ENCODE results near the gene ZNF593.

ZNF593 gene

GRCh38 chr1:26177182-26177684 is 7.5 kb downstream of the ZNF593 start, which contains the start of gene CNKSR1:
Gene CNKSR1 (plus strand): TSS chr1:26177491. CDS start chr1:26177548, 57 bp downstream.
- no peak within 1 kb of the TSS for H3K27ac Mint-ChIP-seq
- H3K4me1 Mint-ChIP-seq (ENCODE audit: low read depth): peaks cover 4% of the 10 kb centered on the region
- no peaks in the 10 kb centered on the region for H3K27me3 Mint-ChIP-seq
- H3K36me3 Mint-ChIP-seq: no peaks in the 10 kb centered on the region
- H3K4me3 Mint-ChIP-seq: peak within 1 kb of the TSS; percentile 60
- H3K9me3 Mint-ChIP-seq (ENCODE audit: low read depth): no peaks in the 10 kb centered on the region

- Mint-ChIP-seq H3K9me3 (ENCODE audit: low read depth) (no peaks in the 10 kb centered on the region), H3K4me3 (no peak overlapping the region), H3K27me3 (no peaks in the 10 kb centered on the region), H3K36me3 (no peaks in the 10 kb centered on the region), H3K4me1 (ENCODE audit: low read depth) (peaks cover 4% of the 10 kb centered on the region), H3K27ac (no peak overlapping the region)
These were observed 10.3 kb downstream of the ZNF593 start for GRCh38 chr1:26180010-26180506.

GRCh38 chr1:26181586-26182382 is 12.1 kb downstream of the ZNF593 start:
- no peaks in the 10 kb centered on the region for H3K27me3 Mint-ChIP-seq

GRCh38 chr1:26182383-26182696 is 12.6 kb downstream of the ZNF593 start:
- H3K27me3 Mint-ChIP-seq: no peaks in the 10 kb centered on the region
- no peaks in the 10 kb centered on the region for H3K9me3 Mint-ChIP-seq (ENCODE audit: low read depth)
- H3K36me3 Mint-ChIP-seq: peaks cover 2% of the 10 kb centered on the region
- H3K27ac Mint-ChIP-seq: no peak overlapping the region
- H3K4me3 Mint-ChIP-seq: no peak overlapping the region
- H3K4me1 Mint-ChIP-seq (ENCODE audit: low read depth): peaks cover 4% of the 10 kb centered on the region

More at GRCh38 chr1:26181586-26182382, 12.1 kb downstream of the ZNF593 start:
- H3K9me3 Mint-ChIP-seq (ENCODE audit: low read depth): no peaks in the 10 kb centered on the region
- peaks cover 2% of the 10 kb centered on the region for H3K36me3 Mint-ChIP-seq
- H3K27ac Mint-ChIP-seq: no peak overlapping the region
- no peak overlapping the region for H3K4me3 Mint-ChIP-seq
- peaks cover 4% of the 10 kb centered on the region for H3K4me1 Mint-ChIP-seq (ENCODE audit: low read depth)

- H3K36me3 Mint-ChIP-seq: peaks cover 2% of the 10 kb centered on the region
- H3K27ac Mint-ChIP-seq: no peak overlapping the region
- no peak overlapping the region for H3K4me3 Mint-ChIP-seq
- H3K4me1 Mint-ChIP-seq (ENCODE audit: low read depth): peaks cover 4% of the 10 kb centered on the region
- H3K27me3 Mint-ChIP-seq: no peaks in the 10 kb centered on the region
- H3K9me3 Mint-ChIP-seq (ENCODE audit: low read depth): no peaks in the 10 kb centered on the region
These were observed 14.4 kb downstream of the ZNF593 start for GRCh38 chr1:26184086-26184485.

GRCh38 chr1:26184883-26185282 is 15.2 kb downstream of the ZNF593 start:
- Mint-ChIP-seq H3K27me3 (no peaks in the 10 kb centered on the region), H3K36me3 (peaks cover 5% of the 10 kb centered on the region), H3K27ac (no peak overlapping the region), H3K4me3 (no peak overlapping the region), H3K4me1 (ENCODE audit: low read depth) (peaks cover 4% of the 10 kb centered on the region), H3K9me3 (ENCODE audit: low read depth) (no peaks in the 10 kb centered on the region)

- peaks cover 7% of the 10 kb centered on the region for H3K4me1 Mint-ChIP-seq (ENCODE audit: low read depth)
- no peaks in the 10 kb centered on the region for H3K9me3 Mint-ChIP-seq (ENCODE audit: low read depth)
- no peak overlapping the region for H3K27ac Mint-ChIP-seq
- H3K4me3 Mint-ChIP-seq: no peak overlapping the region
- H3K36me3 Mint-ChIP-seq: peaks cover 5% of the 10 kb centered on the region
- H3K27me3 Mint-ChIP-seq: no peaks in the 10 kb centered on the region
These were observed 18.2 kb downstream of the ZNF593 start for GRCh38 chr1:26187882-26188281.

- H3K36me3 Mint-ChIP-seq: peaks cover 5% of the 10 kb centered on the region
These were observed 18.8 kb downstream of the ZNF593 start for GRCh38 chr1:26188477-26188876.

GRCh38 chr1:26189331-26189730 is 19.6 kb downstream of the ZNF593 start:
- no peak overlapping the region for H3K27ac Mint-ChIP-seq

More at GRCh38 chr1:26188477-26188876, 18.8 kb downstream of the ZNF593 start:
- peaks cover 7% of the 10 kb centered on the region for H3K4me1 Mint-ChIP-seq (ENCODE audit: low read depth)
- H3K9me3 Mint-ChIP-seq (ENCODE audit: low read depth): no peaks in the 10 kb centered on the region
- no peaks in the 10 kb centered on the region for H3K27me3 Mint-ChIP-seq
- no peak overlapping the region for H3K27ac Mint-ChIP-seq
- H3K4me3 Mint-ChIP-seq: no peak overlapping the region

GRCh38 chr1:26189751-26190275 is 20.1 kb downstream of the ZNF593 start:
- H3K4me1 Mint-ChIP-seq (ENCODE audit: low read depth): peaks cover 7% of the 10 kb centered on the region
- no peaks in the 10 kb centered on the region for H3K27me3 Mint-ChIP-seq
- peaks cover 5% of the 10 kb centered on the region for H3K36me3 Mint-ChIP-seq
- no peak overlapping the region for H3K27ac Mint-ChIP-seq
- no peak overlapping the region for H3K4me3 Mint-ChIP-seq
- no peaks in the 10 kb centered on the region for H3K9me3 Mint-ChIP-seq (ENCODE audit: low read depth)

More at GRCh38 chr1:26189331-26189730, 19.6 kb downstream of the ZNF593 start:
- Mint-ChIP-seq H3K4me3 (no peak overlapping the region), H3K36me3 (peaks cover 5% of the 10 kb centered on the region), H3K27me3 (no peaks in the 10 kb centered on the region), H3K9me3 (ENCODE audit: low read depth) (no peaks in the 10 kb centered on the region), H3K4me1 (ENCODE audit: low read depth) (peaks cover 7% of the 10 kb centered on the region)

GRCh38 chr1:26190373-26190987 is 20.8 kb downstream of the ZNF593 start, which contains the start of gene CATSPER4:
Gene CATSPER4 (plus strand): TSS chr1:26190602. CDS start chr1:26190628, 26 bp downstream.
- Mint-ChIP-seq H3K36me3 (peaks cover 5% of the 10 kb centered on the region), H3K4me3 (no peak within 1 kb of the TSS), H3K27me3 (no peaks in the 10 kb centered on the region), H3K27ac (no peak within 1 kb of the TSS), H3K4me1 (ENCODE audit: low read depth) (peaks cover 7% of the 10 kb centered on the region), H3K9me3 (ENCODE audit: low read depth) (no peaks in the 10 kb centered on the region)

- Mint-ChIP-seq H3K27me3 (no peaks in the 10 kb centered on the region), H3K36me3 (peaks cover 2% of the 10 kb centered on the region), H3K4me1 (ENCODE audit: low read depth) (peaks cover 7% of the 10 kb centered on the region), H3K27ac (no peak overlapping the region), H3K4me3 (no peak overlapping the region), H3K9me3 (ENCODE audit: low read depth) (no peaks in the 10 kb centered on the region)
These were observed 22.0 kb downstream of the ZNF593 start for GRCh38 chr1:26191739-26192138.

GRCh38 chr1:26195805-26196204 is 26.1 kb downstream of the ZNF593 start:
- no peaks in the 10 kb centered on the region for H3K36me3 Mint-ChIP-seq
- H3K4me1 Mint-ChIP-seq (ENCODE audit: low read depth): peaks cover 11% of the 10 kb centered on the region
- H3K4me3 Mint-ChIP-seq: no peak overlapping the region
- H3K9me3 Mint-ChIP-seq (ENCODE audit: low read depth): no peaks in the 10 kb centered on the region
- no peaks in the 10 kb centered on the region for H3K27me3 Mint-ChIP-seq
- H3K27ac Mint-ChIP-seq: no peak overlapping the region

GRCh38 chr1:26197301-26197700 is 27.6 kb downstream of the ZNF593 start:
- H3K9me3 Mint-ChIP-seq (ENCODE audit: low read depth): no peaks in the 10 kb centered on the region
- no peaks in the 10 kb centered on the region for H3K36me3 Mint-ChIP-seq
- no peaks in the 10 kb centered on the region for H3K27me3 Mint-ChIP-seq
- H3K4me3 Mint-ChIP-seq: no peak overlapping the region
- peaks cover 18% of the 10 kb centered on the region for H3K4me1 Mint-ChIP-seq (ENCODE audit: low read depth)
- H3K27ac Mint-ChIP-seq: no peak overlapping the region

- peaks cover 24% of the 10 kb centered on the region for H3K4me1 Mint-ChIP-seq (ENCODE audit: low read depth)
- H3K27ac Mint-ChIP-seq: no peak overlapping the region
- H3K4me3 Mint-ChIP-seq: no peak overlapping the region
- no peaks in the 10 kb centered on the region for H3K36me3 Mint-ChIP-seq
- H3K9me3 Mint-ChIP-seq (ENCODE audit: low read depth): no peaks in the 10 kb centered on the region
- H3K27me3 Mint-ChIP-seq: no peaks in the 10 kb centered on the region
These were observed 28.1 kb downstream of the ZNF593 start for GRCh38 chr1:26197813-26198212.

Data from activated naive CD8-positive, alpha-beta T cell (primary cell).